ENCODE measurements around the gene H2BK1. TPM values are rescaled to one million over a fixed set of nuclear protein-coding genes. Genes with fewer than 3 reads are reported as not detected.

The H2BK1 gene
- total RNA-seq, 1 donor from 2014 or later: not detected

DNA sequence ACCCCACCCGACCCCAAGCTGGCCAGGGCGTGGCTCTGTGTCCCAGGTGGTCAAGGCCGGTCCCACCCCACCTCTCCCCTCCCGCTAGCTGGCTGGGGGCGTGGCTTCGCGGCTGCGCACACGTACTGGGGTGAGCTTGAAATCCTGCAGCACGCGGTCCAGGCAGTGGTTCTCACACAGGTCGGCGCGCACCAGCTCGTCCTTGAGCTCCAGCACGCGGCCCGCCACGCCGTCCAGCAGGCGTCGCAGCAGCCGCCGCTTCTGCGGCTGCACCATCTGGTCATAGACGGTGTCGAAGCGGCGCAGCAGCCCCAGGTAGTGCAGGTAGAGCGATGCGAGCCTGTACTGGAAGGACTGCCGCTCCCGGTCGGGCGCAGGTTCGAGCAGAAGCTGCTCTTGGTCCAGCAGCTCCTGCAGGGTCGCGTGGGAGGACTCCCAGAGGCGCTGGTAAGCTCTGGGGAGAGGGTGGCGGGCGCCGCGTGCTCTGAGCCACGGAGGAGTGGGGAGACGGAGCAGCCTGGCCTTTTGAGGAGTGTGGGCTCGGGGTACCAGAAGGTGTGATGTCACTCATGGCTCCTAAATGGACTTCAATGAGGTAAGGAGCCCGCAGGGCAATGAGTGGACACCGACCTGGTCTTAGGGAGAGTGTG, 5.8 kb downstream of the H2BK1 start:
- Mint-ChIP-seq H3K36me3 (ENCODE audit: unreplicated experiment) (no peaks in the 10 kb centered on the region), H3K9me3 (ENCODE audit: unreplicated experiment) (no peaks in the 10 kb centered on the region), H3K27me3 (ENCODE audit: unreplicated experiment) (peaks cover 40% of the 10 kb centered on the region), H3K4me1 (ENCODE audit: unreplicated experiment) (no peaks in the 10 kb centered on the region), H3K27ac (ENCODE audit: unreplicated experiment) (no peak overlapping the region), H3K4me3 (ENCODE audit: unreplicated experiment) (no peak overlapping the region)
- TF ChIP-seq, protein P1, sequence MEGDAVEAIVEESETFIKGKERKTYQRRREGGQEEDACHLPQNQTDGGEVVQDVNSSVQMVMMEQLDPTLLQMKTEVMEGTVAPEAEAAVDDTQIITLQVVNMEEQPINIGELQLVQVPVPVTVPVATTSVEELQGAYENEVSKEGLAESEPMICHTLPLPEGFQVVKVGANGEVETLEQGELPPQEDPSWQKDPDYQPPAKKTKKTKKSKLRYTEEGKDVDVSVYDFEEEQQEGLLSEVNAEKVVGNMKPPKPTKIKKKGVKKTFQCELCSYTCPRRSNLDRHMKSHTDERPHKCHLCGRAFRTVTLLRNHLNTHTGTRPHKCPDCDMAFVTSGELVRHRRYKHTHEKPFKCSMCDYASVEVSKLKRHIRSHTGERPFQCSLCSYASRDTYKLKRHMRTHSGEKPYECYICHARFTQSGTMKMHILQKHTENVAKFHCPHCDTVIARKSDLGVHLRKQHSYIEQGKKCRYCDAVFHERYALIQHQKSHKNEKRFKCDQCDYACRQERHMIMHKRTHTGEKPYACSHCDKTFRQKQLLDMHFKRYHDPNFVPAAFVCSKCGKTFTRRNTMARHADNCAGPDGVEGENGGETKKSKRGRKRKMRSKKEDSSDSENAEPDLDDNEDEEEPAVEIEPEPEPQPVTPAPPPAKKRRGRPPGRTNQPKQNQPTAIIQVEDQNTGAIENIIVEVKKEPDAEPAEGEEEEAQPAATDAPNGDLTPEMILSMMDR (IDR thresholded peaks at IDR 0.05): no peak
- DNase-seq (ENCODE audit: extremely low spot score, unreplicated experiment): no peak

DNA sequence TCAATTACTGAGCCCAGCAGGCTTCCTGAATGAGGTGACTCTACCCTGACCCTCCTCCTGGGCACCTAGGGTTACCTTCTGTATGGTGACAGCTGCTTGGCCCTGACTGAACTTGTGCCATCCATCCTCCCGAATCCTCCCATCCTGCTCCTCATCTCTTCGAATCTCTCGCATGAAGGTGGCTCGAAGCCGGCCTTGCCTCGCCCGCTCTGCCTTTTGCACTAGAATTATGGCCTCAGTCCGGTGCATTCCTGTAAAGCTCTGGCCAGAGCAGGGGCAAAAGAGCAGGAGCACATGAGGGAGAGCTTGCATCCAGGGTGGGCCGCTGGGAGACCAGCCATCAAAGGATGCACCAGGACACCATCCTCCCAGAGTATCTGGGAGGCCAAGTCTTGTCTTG, 7.5 kb downstream of the H2BK1 start:
- Mint-ChIP-seq H3K27me3 (ENCODE audit: unreplicated experiment) (peaks cover 40% of the 10 kb centered on the region), H3K9me3 (ENCODE audit: unreplicated experiment) (no peaks in the 10 kb centered on the region), H3K27ac (ENCODE audit: unreplicated experiment) (no peak overlapping the region), H3K4me3 (ENCODE audit: unreplicated experiment) (no peak overlapping the region), H3K4me1 (ENCODE audit: unreplicated experiment) (no peaks in the 10 kb centered on the region), H3K36me3 (ENCODE audit: unreplicated experiment) (no peaks in the 10 kb centered on the region)
- TF ChIP-seq, protein P1 (IDR thresholded peaks at IDR 0.05): no peak
- DNase-seq (ENCODE audit: extremely low spot score, unreplicated experiment): no peak

DNA sequence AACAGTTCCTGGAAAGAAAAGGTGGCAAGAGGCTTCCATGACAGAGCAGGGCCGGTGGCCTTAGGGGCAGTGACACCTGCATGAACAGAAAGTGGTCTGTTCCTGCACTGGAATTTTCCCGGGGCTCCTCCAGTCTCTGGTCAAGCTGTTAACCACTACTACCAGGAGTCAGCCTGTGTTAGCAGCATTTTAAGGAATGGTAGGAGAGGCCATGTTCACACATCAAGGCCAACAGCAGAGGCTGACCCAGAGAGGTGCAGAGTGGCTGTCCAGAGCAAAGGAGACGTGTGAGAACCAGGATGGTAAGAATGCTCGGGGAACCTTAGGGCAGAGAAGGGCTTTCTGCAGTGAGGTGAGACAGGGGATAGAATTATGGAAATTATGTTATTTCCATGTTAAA, 8.5 kb downstream of the H2BK1 start:
- Mint-ChIP-seq H3K27me3 (ENCODE audit: unreplicated experiment) (peaks cover 38% of the 10 kb centered on the region), H3K9me3 (ENCODE audit: unreplicated experiment) (no peaks in the 10 kb centered on the region), H3K4me1 (ENCODE audit: unreplicated experiment) (no peaks in the 10 kb centered on the region), H3K4me3 (ENCODE audit: unreplicated experiment) (no peak overlapping the region), H3K36me3 (ENCODE audit: unreplicated experiment) (no peaks in the 10 kb centered on the region), H3K27ac (ENCODE audit: unreplicated experiment) (no peak overlapping the region)
- no peak for DNase-seq (ENCODE audit: extremely low spot score, unreplicated experiment)
- TF ChIP-seq, protein P1 (IDR thresholded peaks at IDR 0.05): no peak

DNA sequence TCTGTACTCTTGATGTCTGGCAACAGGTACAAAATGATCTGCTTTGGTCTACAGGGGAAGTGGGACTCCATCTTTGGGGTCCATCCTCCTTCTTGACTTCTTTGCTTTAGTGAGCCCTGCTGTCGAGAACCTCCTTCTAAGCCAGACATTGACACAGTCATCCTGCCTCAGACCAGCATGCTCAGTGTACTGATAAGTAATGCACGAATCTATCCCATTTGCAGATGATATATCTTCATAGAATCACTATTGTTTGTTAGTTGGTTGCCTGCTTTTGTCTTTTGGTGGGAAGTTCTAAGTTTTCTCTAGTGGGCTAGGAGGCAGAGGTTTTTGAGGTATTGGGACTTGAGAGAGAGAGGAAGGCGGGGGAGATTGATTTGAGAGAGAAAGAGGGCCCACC, 8.9 kb downstream of the H2BK1 start:
- Mint-ChIP-seq H3K9me3 (ENCODE audit: unreplicated experiment) (no peaks in the 10 kb centered on the region), H3K4me3 (ENCODE audit: unreplicated experiment) (no peak overlapping the region), H3K27me3 (ENCODE audit: unreplicated experiment) (peaks cover 34% of the 10 kb centered on the region), H3K27ac (ENCODE audit: unreplicated experiment) (no peak overlapping the region), H3K4me1 (ENCODE audit: unreplicated experiment) (no peaks in the 10 kb centered on the region), H3K36me3 (ENCODE audit: unreplicated experiment) (no peaks in the 10 kb centered on the region)
- TF ChIP-seq, protein P1 (IDR thresholded peaks at IDR 0.05): no peak
- no peak for DNase-seq (ENCODE audit: extremely low spot score, unreplicated experiment)

DNA sequence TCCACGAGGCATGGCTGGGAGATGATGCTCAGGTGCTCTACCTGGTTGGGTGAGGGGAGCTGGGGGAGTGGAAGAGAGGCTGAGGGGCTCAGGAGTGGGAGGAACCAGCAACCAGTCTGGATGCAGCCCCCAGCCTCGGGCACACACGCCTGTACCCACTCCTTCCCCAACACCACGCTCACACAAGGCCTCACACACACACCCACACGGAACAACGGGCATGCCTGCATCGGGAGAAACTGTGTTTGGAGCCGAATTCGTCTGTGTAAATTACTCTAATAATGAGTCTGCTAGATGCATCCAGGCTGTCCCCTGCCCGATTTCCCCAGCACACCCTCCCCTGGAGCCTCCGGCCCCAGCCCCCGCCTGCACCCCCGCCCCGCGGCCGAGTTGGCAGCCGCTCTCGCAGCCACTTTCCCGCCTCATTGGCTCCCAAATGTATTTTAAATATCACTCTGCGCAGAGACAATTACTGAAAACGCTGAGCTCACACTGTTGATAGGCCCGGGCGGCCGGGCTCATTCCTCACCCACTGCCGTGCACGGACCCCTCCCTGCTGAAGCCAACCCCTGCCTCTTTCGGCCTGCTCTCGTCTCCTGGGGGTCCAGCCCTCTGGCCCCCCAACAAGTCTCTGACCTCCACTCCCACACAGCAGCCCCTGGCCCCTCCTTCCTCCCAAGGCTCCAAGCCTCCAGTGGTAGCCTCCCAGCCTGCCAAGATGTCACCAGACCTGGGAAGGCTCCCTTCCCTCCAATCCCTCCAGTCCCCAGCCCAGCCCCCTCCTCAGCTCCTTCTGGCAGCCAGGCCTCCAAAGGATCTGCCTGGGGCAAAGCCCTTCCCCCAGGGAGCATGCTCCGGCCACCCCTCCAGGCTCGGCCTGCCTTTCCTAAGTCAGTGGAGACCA, 11.1 kb downstream of the H2BK1 start:
- TF ChIP-seq, protein P1 (IDR thresholded peaks at IDR 0.05): no peak
- no peak overlapping the region for H3K27ac Mint-ChIP-seq (ENCODE audit: unreplicated experiment)
- H3K4me1 Mint-ChIP-seq (ENCODE audit: unreplicated experiment): no peaks in the 10 kb centered on the region
- DNase-seq (ENCODE audit: extremely low spot score, unreplicated experiment): no peak
- peaks cover 40% of the 10 kb centered on the region for H3K27me3 Mint-ChIP-seq (ENCODE audit: unreplicated experiment)
- no peak overlapping the region for H3K4me3 Mint-ChIP-seq (ENCODE audit: unreplicated experiment)
- no peaks in the 10 kb centered on the region for H3K9me3 Mint-ChIP-seq (ENCODE audit: unreplicated experiment)
- no peaks in the 10 kb centered on the region for H3K36me3 Mint-ChIP-seq (ENCODE audit: unreplicated experiment)

Measured in osteocyte (in vitro differentiated cells).